Testis (tissue), 2 donors: ENCODE measurements around the gene GNG5.

Experiments
- CTCF ChIP-seq, 3 experiments: fragments of 450-650 bp in 2 of 3; fragments of 200-600 bp in 1 of 3; sonication (generic) in 1 of 3; IDR thresholded peaks; one replicate each; pipeline ENCODE4 v1.5.1; 2016 to 2019; ENCODE audit warnings: antibody characterized with exemption in 3 of 3, mild to moderate bottlenecking in 2 of 3, moderate library complexity in 1 of 3
- POLR2A ChIP-seq: fragments of 450-650 bp; IDR thresholded peaks from one replicate; pipeline ENCODE4 v1.6.1; 2017; ENCODE audit warnings: antibody characterized with exemption, mild to moderate bottlenecking, moderate library complexity

GRCh38 chr1:84505493-84506001 is 834 bp downstream of the GNG5 start:
- TF ChIP-seq CTCF (IDR thresholded peaks at IDR 0.05) (no peak), POLR2A (no peak)
